ENCODE measurements around the gene ULBP2.
"Not testable (repeated sequence)": the region's sequence is repeated elsewhere in the genome, so short reads cannot be mapped to it uniquely, and the experiment has no call there.

ULBP2 gene

DNA sequence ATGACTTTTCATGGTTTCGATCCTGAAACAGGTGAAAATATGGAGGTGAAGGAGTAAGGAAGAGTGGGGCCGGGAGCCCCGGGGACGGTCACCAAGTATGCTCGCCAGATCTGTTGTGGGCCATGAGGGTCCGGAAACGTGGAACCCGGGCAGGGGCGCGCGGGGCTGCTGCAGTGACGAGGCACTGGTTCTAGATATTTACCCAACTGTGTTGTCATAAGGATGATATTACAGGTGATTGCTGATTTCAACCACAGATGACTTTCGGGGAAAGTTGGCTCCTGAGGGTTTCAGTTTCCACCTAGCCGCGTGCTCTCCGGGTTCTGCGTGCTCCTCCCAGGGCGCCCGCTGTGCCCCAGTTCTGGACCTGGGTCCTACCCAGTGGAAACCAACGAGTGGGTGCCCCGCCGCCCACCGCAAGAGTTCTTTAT lies 31.1 kb upstream of the ULBP2 start:
- H3K9ac ChIP-seq (ENCODE audit: low read depth, low read length): no peak overlapping the region
- no peaks in the 10 kb centered on the region for H3K9me3 ChIP-seq (replicated peaks; ENCODE audit: low read length)
- no peaks in the 10 kb centered on the region for H3K36me3 ChIP-seq (ENCODE audit: insufficient read depth, low read length)
- no peaks in the 10 kb centered on the region for H3K4me1 ChIP-seq (ENCODE audit: control insufficient read depth, insufficient read depth, low read length)
- no peak overlapping the region for H3K4me2 ChIP-seq (ENCODE audit: low read length)
- H3K4me3 ChIP-seq (ENCODE audit: low read length): no peak overlapping the region
- H3K27me3 ChIP-seq (ENCODE audit: control insufficient read depth, insufficient read depth, low read length): no peaks in the 10 kb centered on the region

- not testable (repeated sequence) for H3K9ac ChIP-seq (ENCODE audit: low read depth, low read length); H3K27me3 ChIP-seq (ENCODE audit: control insufficient read depth, insufficient read depth, low read length); H3K4me1 ChIP-seq (ENCODE audit: control insufficient read depth, insufficient read depth, low read length); H3K4me2 ChIP-seq (ENCODE audit: low read length); H3K9me3 ChIP-seq (replicated peaks; ENCODE audit: low read length); H3K4me3 ChIP-seq (ENCODE audit: low read length); H3K36me3 ChIP-seq (ENCODE audit: insufficient read depth, low read length)
Observed at GRCh38 chr6:149912680-149913079, 29.1 kb upstream of the ULBP2 start.

DNA sequence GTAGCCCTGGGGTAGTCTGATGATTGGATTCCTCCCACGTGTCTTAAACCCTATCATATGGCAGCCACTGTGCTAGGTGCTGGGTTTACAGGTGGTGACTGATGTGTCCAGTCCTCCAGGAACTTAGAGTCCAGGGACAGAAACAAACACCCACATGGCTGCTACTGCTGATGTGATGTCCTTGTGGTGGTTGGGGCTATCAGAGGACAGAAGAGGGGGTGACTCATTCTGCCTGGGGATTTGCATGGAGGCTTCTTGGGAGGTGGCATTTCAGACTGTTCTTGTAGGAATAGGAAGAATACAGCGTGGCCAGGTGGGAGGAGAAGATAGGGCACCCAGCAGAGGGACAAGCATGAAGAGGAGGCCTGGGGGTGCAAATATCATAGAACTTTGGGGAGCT lies 28.7 kb upstream of the ULBP2 start:
- Histone ChIP-seq H3K9me3 (replicated peaks; ENCODE audit: low read length) (no peaks in the 10 kb centered on the region), H3K4me1 (ENCODE audit: control insufficient read depth, insufficient read depth, low read length) (no peaks in the 10 kb centered on the region), H3K4me2 (ENCODE audit: low read length) (no peak overlapping the region)

DNA sequence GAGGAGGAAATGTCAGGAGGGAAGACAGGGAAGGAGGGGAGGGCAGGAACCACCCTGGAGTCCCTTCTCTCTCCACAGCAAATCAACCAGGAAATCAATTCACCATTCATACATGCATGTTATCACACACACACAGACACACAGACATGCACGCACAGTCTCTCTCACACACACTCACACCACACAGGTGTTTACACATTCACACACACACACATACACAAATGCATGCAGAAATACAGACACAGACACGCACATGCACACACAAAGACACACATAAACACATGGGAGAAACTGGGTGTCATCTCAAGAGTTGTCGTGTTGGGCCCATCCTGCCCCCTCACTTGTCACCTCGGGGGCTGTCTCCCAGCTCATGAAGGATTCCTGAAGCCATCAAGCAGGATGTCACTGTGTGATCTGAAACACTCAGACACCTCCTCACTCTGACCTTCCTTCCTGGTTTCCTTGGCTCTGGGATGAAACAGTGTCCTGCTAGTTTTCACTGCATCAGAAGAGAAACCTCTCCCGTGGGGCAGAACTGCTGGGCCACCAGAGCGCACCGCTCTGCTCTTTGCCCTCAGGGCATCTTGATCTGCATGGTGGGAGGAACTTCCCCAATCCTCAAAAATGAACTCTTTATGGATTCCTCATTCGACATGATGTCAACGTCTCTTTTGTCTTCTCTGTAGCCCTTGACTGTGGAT lies 28.1 kb upstream of the ULBP2 start:
- Histone ChIP-seq H3K9me3 (replicated peaks; ENCODE audit: low read length) (no peaks in the 10 kb centered on the region), H3K36me3 (ENCODE audit: insufficient read depth, low read length) (no peaks in the 10 kb centered on the region), H3K4me3 (ENCODE audit: low read length) (no peak overlapping the region), H3K4me1 (ENCODE audit: control insufficient read depth, insufficient read depth, low read length) (no peaks in the 10 kb centered on the region), H3K4me2 (ENCODE audit: low read length) (no peak overlapping the region), H3K27me3 (ENCODE audit: control insufficient read depth, insufficient read depth, low read length) (no peaks in the 10 kb centered on the region), H3K9ac (ENCODE audit: low read depth, low read length) (no peak overlapping the region)

More for the DNA sequence above, 28.7 kb upstream of the ULBP2 start:
- Histone ChIP-seq H3K4me3 (ENCODE audit: low read length) (no peak overlapping the region), H3K36me3 (ENCODE audit: insufficient read depth, low read length) (no peaks in the 10 kb centered on the region), H3K27me3 (ENCODE audit: control insufficient read depth, insufficient read depth, low read length) (no peaks in the 10 kb centered on the region), H3K9ac (ENCODE audit: low read depth, low read length) (no peak overlapping the region)

- H3K4me2 ChIP-seq (ENCODE audit: low read length): no peak overlapping the region
- H3K4me3 ChIP-seq (ENCODE audit: low read length): no peak overlapping the region
- H3K9ac ChIP-seq (ENCODE audit: low read depth, low read length): no peak overlapping the region
- peaks cover 13% of the 10 kb centered on the region for H3K27me3 ChIP-seq (ENCODE audit: control insufficient read depth, insufficient read depth, low read length)
- no peaks in the 10 kb centered on the region for H3K36me3 ChIP-seq (ENCODE audit: insufficient read depth, low read length)
- no peaks in the 10 kb centered on the region for H3K9me3 ChIP-seq (replicated peaks; ENCODE audit: low read length)
- no peaks in the 10 kb centered on the region for H3K4me1 ChIP-seq (ENCODE audit: control insufficient read depth, insufficient read depth, low read length)
Observed at GRCh38 chr6:149915970-149916865, 25.6 kb upstream of the ULBP2 start.

DNA sequence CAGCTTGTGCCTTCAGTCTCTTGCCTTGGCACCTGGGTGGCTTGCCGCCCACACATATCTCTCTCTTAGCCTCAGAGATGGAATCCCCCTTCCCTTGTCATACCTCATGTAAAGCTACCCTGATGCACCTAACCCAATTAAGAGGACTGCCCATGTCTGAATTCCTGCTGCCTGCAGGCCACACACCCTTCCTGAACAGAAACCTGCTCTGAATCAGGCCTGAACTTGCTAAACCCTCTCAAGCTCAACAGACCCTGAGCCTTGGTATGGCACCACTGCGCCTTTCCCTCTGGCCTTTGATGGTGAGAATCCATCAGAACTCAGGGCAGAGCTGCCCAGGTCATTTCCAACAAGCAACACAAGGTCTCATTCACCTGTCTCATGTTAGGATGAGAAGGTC lies 24.1 kb upstream of the ULBP2 start:
- Histone ChIP-seq H3K4me2 (ENCODE audit: low read length) (no peak overlapping the region), H3K4me3 (ENCODE audit: low read length) (no peak overlapping the region), H3K27me3 (ENCODE audit: control insufficient read depth, insufficient read depth, low read length) (peaks cover 15% of the 10 kb centered on the region)

DNA sequence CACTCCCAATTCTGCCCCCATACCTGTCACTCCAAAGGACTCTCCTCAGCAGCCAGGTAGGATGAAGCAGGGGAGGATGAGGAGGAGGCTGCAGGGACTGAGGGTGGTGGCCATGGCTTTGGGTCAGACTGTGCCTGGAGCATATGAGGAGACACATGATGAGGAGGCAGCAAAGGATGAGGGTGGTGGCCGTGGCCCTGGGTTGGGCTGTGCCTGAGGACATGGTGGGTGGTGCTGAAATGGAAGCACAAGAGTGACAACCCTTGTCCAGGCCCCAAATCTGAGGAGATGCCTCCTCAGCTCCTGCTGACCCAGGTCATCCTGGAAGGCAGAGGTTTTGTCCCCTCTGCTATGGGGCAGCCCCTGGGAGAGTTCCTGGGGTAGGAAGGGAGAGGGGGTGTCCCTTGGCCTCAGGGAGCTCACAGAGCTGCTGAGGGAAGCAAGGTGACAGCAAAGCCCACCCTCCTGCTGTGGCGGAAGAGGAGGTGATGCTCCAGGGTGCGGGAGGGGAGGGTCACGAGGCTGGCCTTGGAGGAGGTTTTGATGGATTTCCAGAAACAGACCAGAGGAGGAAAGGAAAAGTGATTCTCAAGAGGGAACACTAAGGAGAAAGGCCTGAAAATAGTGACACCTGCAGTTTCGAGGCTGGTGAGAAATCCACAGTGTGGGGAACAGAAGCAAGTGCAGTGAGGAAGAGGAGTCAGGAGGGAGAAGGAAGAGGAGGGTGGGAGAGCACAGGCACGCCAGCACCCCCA lies 23.5 kb upstream of the ULBP2 start:
- Histone ChIP-seq H3K36me3 (ENCODE audit: insufficient read depth, low read length) (no peaks in the 10 kb centered on the region), H3K4me1 (ENCODE audit: control insufficient read depth, insufficient read depth, low read length) (peaks cover 4% of the 10 kb centered on the region), H3K27me3 (ENCODE audit: control insufficient read depth, insufficient read depth, low read length) (peaks cover 15% of the 10 kb centered on the region), H3K4me3 (ENCODE audit: low read length) (no peak overlapping the region), H3K9ac (ENCODE audit: low read depth, low read length) (no peak overlapping the region), H3K4me2 (ENCODE audit: low read length) (no peak overlapping the region), H3K9me3 (replicated peaks; ENCODE audit: low read length) (no peaks in the 10 kb centered on the region)

More for the DNA sequence above, 24.1 kb upstream of the ULBP2 start:
- H3K4me1 ChIP-seq (ENCODE audit: control insufficient read depth, insufficient read depth, low read length): peaks cover 2% of the 10 kb centered on the region
- no peaks in the 10 kb centered on the region for H3K36me3 ChIP-seq (ENCODE audit: insufficient read depth, low read length)
- H3K9ac ChIP-seq (ENCODE audit: low read depth, low read length): no peak overlapping the region
- H3K9me3 ChIP-seq (replicated peaks; ENCODE audit: low read length): no peaks in the 10 kb centered on the region

DNA sequence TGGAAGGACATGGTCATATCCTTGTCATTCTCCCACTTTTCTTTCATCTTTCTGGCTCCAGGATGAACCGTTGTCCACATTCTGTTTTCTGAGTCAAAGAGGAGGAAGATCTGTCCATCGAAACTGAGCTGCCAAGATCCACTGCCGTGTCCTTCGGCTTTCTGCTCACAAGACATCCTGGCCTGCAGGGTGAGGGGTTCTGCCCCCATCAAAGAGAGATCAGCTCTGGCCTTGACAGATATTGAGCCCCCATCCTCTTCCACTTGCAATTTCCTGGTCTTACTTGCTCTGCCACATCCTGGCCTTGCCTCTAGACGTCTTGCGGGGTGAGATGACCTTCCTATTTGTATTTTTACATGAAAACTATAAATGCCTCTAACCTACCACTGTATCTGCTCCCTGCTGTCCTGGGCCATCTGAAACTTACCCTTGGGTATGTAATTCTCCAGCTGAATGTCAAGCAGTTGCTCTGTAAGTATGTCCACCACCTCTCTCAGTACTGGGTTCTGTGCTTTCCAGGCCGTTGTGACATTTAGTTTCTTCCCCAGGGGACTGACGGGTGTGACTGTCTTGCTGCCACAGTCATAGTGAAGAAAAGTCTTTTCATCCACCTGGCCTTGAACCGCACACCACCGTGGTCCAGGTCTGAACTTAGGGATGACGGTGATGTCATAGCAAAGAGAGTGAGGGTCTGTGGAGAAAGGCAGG lies 22.5 kb upstream of the ULBP2 start:
- H3K4me1 ChIP-seq (ENCODE audit: control insufficient read depth, insufficient read depth, low read length); H3K36me3 ChIP-seq (ENCODE audit: insufficient read depth, low read length); H3K9me3 ChIP-seq (replicated peaks; ENCODE audit: low read length); H3K9ac ChIP-seq (ENCODE audit: low read depth, low read length); H3K4me2 ChIP-seq (ENCODE audit: low read length); H3K4me3 ChIP-seq (ENCODE audit: low read length): not testable (repeated sequence)
- peaks cover 15% of the 10 kb centered on the region for H3K27me3 ChIP-seq (ENCODE audit: control insufficient read depth, insufficient read depth, low read length)

DNA sequence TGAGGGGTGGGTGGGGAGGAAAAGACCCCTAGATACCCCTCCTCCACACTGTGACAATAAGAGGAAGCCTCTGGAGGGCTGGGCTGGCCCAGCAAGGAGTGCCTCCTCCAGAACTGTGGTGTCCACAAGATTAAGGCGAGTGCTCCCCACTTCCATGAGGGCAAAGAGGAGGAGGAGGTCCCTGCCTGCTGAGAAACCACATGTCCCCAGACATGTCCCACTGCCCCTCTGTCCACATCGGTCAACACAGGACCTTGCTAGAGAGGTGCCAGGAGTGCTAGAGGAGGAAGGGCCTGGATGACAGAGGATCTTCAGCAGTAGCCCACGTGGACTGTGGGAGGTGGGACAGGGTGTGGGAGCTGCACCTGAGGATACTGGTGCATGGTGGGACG lies 22.0 kb upstream of the ULBP2 start:
- Histone ChIP-seq H3K36me3 (ENCODE audit: insufficient read depth, low read length) (no peaks in the 10 kb centered on the region), H3K4me3 (ENCODE audit: low read length) (no peak overlapping the region), H3K9me3 (replicated peaks; ENCODE audit: low read length) (no peaks in the 10 kb centered on the region), H3K4me2 (ENCODE audit: low read length) (no peak overlapping the region), H3K4me1 (ENCODE audit: control insufficient read depth, insufficient read depth, low read length) (peaks cover 6% of the 10 kb centered on the region), H3K9ac (ENCODE audit: low read depth, low read length) (no peak overlapping the region), H3K27me3 (ENCODE audit: control insufficient read depth, insufficient read depth, low read length) (peaks cover 15% of the 10 kb centered on the region)

DNA sequence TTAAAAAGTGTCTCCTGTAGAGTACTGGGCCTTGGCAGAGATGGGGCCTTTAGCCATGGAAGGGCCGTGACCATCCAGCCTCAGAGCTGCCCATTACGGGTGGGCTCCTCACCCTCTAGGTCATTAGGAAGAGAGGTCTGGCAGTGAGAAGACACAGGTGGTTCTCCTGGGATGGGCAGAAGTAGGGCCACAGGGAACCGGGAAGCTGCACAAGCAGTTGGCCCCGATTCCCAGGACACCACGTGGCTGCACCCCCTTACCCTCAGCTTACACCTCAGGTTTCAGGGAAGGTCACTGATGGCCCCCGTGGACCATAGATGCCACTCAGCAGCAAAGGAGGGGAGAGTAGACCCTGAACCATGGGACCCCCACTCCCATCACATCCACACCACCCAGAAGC lies 20.5 kb upstream of the ULBP2 start:
- no peak overlapping the region for H3K9ac ChIP-seq (ENCODE audit: low read depth, low read length)
- H3K4me2 ChIP-seq (ENCODE audit: low read length): no peak overlapping the region
- H3K27me3 ChIP-seq (ENCODE audit: control insufficient read depth, insufficient read depth, low read length): peaks cover 15% of the 10 kb centered on the region
- no peaks in the 10 kb centered on the region for H3K9me3 ChIP-seq (replicated peaks; ENCODE audit: low read length)
- peaks cover 16% of the 10 kb centered on the region for H3K4me1 ChIP-seq (ENCODE audit: control insufficient read depth, insufficient read depth, low read length)
- no peak overlapping the region for H3K4me3 ChIP-seq (ENCODE audit: low read length)
- no peaks in the 10 kb centered on the region for H3K36me3 ChIP-seq (ENCODE audit: insufficient read depth, low read length)

DNA sequence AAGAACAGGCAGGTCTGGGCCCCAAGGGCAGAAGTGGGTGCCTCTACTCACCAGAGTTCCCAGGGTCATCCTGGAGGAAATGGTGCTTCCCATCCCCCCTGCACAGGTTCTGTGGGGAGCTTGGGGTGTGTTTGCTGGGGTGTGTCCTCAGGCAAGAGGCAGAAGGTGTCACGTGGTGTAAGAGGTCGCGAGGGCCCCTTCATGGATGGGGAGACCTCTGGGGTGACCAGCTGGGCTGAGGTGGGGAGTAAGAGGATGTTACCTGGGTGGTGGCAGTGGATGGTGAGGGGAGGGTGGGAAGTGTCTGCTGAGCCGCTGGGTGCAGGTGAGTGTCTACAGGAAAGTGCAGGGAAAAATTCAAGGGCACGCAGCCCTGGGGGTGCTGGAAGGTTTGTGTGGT lies 19.7 kb upstream of the ULBP2 start:
- H3K36me3 ChIP-seq (ENCODE audit: insufficient read depth, low read length); H3K9me3 ChIP-seq (replicated peaks; ENCODE audit: low read length); H3K4me3 ChIP-seq (ENCODE audit: low read length); H3K9ac ChIP-seq (ENCODE audit: low read depth, low read length): not testable (repeated sequence)
- H3K4me1 ChIP-seq (ENCODE audit: control insufficient read depth, insufficient read depth, low read length): peaks cover 16% of the 10 kb centered on the region
- H3K4me2 ChIP-seq (ENCODE audit: low read length): peak overlapping the region; percentile 99
- H3K27me3 ChIP-seq (ENCODE audit: control insufficient read depth, insufficient read depth, low read length): peaks cover 15% of the 10 kb centered on the region

Data from skeletal muscle satellite cell (primary cell).